ENCODE data around the gene DHRS4. TPM values are rescaled to one million over a fixed set of nuclear protein-coding genes. Genes with fewer than 3 reads are reported as not detected.

DHRS4 gene
- polyA plus RNA-seq (2014; cell fraction: cytosol; rRNA removed): 10.4 and 10.7 TPM in 2 replicates
- 2.7 and 5.5 TPM in 2 replicates for polyA plus RNA-seq (2014; cell fraction: nucleus; rRNA removed)

DNA sequence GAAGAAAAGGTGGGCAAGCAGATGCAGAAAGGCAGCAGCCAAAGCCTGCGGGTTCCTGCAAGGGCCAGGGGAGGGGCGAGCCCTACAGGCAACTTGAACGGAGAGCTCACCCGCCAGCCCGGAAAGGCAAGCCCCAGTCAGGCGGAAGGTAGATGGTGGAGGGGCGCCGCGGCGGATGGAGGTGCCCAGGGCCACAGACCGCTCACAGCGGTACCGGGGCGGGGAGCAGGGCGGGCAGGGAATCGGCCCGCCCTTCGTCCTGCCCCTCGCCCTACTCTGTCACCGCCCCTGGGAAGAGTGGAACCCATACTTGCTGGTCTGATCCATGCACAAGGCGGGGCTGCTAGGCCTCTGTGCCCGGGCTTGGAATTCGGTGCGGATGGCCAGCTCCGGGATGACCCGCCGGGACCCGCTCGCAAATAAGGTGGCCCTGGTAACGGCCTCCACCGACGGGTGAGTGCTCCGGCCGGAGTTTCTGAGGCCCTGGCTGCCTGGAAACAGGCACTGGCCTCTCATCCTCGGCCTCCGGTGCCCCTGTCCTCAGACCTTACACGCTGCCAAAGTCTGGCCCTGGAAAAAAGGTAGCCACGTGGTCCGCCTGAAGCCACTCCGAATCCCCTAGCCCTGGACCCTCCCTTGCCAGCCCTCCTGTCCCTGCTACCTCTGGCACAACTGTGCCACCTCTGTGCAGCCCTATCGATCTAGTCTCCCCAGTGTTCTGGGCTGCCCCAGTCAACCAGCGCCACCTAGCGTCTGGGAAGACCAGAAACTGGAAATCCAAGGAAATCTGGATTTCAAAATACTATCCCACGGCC is at the start of gene DHRS4:
Gene DHRS4, plus strand, starts transcription at position 307 of the 815 bp plus-strand sequence. Its CDS starts 19 bp downstream, at position 326.
- DNase-seq (ENCODE audit: low spot score): peak; percentile 86

- DNase-seq (ENCODE audit: low spot score): peak; percentile 74
These were observed 43.3 kb upstream of the DHRS4 start for GRCh38 chr14:23910101-23910875.

DNA sequence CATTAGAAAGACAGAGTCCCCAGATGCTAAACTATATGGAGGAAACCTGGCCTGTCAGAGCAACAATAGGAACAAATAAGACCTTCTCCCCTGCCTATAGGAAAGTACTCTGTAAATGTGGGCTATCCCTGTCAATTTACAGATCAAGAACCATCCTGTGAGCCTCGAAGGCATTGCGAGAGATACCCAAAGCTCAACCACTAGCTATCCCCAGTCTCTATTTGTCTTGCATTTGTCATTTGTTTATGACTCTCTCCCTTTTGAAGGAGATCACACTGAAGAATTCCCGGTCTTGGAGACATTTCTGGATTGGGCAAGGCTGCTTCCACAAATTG is 42.7 kb upstream of the DHRS4 start:
- DNase-seq (ENCODE audit: low spot score): no peak

- no peak for DNase-seq (ENCODE audit: low spot score)
These were observed 38.0 kb upstream of the DHRS4 start for GRCh38 chr14:23915559-23915958.

GRCh38 chr14:23916004-23916403 is 37.6 kb upstream of the DHRS4 start:
- DNase-seq (ENCODE audit: low spot score): no peak

DNA sequence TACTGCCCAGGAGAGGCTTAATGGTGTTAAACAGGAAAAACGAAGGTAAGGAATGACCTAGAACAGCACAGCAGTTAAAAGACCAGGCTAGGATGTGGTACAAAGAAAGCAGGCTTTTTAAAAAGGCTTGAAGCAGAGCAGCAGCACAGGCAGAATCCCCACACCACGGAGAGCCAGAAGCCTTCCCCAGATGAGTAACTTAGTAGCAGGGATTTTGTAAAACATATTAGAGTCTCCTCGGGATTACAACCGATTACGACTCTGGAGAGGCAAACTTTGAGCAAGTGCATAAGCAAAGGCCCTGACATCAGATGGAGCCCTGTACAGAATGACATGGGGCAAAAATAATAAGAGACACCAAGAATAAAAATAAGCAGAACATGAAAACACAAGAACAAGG is 37.1 kb upstream of the DHRS4 start:
- DNase-seq (ENCODE audit: low spot score): no peak

- no peak for DNase-seq (ENCODE audit: low spot score)
These were observed 31.0 kb upstream of the DHRS4 start for GRCh38 chr14:23922545-23922944.

DNA sequence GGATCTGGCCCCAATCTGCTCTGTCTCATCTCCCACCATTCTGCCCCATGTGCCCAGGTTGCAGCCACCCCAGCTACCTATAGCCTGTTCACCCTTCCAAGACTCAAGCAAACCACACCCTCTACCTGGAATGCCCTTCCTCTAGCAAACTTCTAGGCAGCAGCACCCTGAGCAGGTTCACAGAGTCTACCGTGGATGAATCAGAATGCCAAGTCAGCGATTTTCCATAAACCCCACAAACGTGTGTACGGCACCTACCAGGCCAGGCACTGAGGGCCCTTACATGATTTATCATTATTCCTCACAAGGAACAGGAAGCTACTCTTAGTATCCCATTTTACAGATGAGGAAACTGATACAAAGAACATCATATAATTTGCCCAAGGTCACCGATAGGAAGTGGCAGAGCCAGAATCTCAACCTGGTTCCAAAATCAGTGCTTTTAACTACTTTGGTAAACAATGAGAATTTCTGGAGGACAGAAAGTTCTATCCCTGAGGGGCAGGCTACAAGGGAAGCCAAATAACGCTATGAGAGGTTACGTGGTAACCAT is 28.0 kb upstream of the DHRS4 start:
- no peak for DNase-seq (ENCODE audit: low spot score)

- DNase-seq (ENCODE audit: low spot score): no peak
These were observed 27.0 kb upstream of the DHRS4 start for GRCh38 chr14:23926543-23926942.

DNA sequence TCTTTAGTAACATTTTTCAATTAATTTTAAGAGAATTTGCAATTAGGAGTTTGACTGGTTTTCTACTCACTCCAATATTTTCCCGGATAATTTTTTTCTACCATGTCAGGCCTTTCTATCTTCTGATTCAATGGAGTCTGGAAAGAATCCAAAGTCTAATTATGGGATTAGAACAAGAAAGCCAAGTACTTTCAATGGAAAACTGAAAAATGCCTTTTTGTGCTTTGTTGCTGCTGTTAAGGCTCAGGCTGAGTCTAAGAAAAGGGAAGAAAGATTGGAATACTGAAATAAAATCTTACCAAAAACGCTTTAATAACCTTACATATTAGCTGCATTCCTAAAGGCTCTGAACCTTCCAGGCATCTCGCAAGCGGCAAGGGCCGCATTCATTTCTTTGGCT is 24.4 kb upstream of the DHRS4 start:
- DNase-seq (ENCODE audit: low spot score): no peak

DNA sequence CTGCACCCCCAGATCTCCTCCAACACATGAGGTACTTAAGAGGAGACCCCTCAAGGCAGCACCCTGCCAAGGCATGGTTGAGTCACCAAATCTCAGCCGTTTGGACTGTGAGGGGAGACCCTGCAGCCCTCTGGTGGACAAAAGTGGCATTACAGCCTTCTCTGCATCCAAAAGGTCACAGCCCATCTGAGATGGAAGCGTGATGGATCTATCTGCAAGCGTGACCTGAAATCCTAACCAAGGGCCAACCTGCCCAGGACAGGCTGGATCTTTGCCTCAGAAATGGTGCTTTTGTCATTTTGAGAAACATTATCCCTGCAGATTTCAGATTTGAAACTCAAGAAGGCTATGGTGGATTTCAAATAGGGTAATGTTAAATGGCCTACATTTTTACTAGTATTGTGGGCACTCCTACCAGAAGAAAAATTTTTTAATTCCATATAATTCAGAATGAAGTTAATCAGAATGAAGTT is 23.7 kb upstream of the DHRS4 start:
- peak; percentile 73 for DNase-seq (ENCODE audit: low spot score)

DNA sequence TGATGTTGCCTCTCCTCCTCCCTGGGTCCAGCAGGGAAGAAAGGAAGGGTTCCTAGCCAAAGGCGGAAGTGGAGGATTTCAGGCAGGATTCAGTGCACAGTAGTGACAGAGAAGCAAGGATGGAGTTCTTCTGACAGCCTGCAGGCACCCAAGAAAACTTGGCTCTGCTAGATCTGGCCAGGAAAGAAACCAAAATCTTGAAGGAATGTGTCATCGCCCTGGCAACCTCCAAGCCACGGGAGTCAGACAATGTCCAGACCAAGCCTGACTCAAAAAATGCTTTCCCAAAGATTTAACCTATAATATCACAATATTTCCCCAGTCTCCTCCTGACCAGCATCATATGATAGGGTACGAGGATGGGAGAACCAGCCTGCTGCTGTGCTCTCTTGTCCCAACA is 22.8 kb upstream of the DHRS4 start:
- no peak for DNase-seq (ENCODE audit: low spot score)

GRCh38 chr14:23931721-23932289 is 21.8 kb upstream of the DHRS4 start:
- DNase-seq (ENCODE audit: low spot score): no peak

DNA sequence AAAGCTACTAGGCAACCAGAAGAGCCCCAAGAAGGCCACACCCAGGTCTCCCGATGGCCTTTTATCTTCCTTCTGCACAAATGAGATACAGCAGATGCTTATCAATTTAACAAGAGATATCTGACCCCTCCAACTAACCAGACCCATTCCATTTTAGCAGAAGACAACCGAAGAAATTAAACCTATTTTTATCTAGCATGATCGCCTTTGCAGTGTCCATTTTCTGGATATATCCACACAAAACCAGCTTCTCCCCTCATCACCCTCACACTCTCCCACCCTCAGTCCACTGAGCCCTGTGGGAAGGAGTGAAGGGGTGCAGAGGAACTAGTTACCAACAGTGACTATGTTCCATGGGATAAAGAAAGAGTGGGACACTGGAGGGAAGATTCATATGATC is 20.9 kb upstream of the DHRS4 start:
- DNase-seq (ENCODE audit: low spot score): no peak

- no peak for DNase-seq (ENCODE audit: low spot score)
These were observed 20.3 kb upstream of the DHRS4 start for GRCh38 chr14:23933108-23933741.

- DNase-seq (ENCODE audit: low spot score): no peak
These were observed 19.8 kb upstream of the DHRS4 start for GRCh38 chr14:23933742-23934128.

DNA sequence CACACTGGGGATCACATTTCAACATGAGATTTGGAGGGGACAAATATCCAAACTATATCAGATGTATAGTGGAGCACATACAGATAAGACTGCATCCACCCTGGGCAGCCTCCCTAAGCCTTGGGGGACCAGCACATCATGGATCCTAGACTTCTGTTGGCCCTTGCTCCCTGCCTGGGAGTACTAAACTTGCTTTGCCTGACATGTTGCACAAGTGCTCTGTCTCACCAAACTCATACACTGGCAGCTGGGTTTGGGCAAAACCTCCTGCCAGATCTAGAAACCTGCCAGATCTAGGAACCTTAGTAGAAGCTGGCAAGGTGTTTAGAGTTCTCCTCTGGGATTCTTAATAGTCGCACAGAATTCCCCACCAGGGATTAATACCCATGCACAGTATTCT is 18.4 kb upstream of the DHRS4 start:
- DNase-seq (ENCODE audit: low spot score): no peak

DNA sequence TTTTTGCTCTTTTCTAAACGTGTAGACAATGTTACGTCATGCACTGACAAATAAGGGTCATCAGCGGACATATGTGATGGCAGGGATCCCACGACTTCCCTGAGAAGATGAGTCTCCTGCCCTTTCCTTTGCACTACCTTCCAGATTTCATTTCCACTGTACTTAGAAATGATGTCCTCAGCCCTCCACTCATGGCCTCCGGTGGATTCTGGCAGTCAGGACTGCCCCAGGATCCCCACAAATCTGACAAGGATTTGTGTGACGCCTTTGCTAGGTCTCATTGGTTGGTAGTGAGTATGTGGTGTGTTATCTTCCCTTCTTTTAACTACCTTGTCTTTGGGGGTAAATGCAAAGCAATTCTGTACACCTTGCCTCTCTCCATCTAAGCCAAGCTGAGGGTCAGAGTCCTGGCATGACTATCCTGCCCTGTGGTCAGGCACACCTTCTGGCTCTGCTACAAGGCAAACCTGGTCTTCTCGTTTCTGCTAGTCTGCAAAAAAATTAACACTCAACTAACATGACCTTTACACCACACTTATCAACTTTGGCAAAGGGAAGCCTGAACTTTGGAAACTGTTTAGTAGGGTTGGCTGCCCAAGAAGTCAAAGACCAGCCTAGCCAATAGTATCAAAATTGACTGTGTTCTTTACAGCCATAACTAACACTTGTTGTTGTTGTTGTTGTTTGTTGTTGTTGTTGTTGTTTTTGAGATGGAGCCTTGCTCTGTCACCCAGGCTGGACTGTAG is 17.3 kb upstream of the DHRS4 start:
- no peak for DNase-seq (ENCODE audit: low spot score)

GRCh38 chr14:23937203-23937602 is 16.4 kb upstream of the DHRS4 start:
- no peak for DNase-seq (ENCODE audit: low spot score)

GRCh38 chr14:23938823-23939222 is 14.7 kb upstream of the DHRS4 start:
- no peak for DNase-seq (ENCODE audit: low spot score)
